ENCODE measurements around the gene NMT1. TPM values are rescaled to one million over a fixed set of nuclear protein-coding genes. Genes with fewer than 3 reads are reported as not detected.

NMT1 gene
- total RNA-seq, 1 experiment from 2014 or later: 173 TPM

DNA sequence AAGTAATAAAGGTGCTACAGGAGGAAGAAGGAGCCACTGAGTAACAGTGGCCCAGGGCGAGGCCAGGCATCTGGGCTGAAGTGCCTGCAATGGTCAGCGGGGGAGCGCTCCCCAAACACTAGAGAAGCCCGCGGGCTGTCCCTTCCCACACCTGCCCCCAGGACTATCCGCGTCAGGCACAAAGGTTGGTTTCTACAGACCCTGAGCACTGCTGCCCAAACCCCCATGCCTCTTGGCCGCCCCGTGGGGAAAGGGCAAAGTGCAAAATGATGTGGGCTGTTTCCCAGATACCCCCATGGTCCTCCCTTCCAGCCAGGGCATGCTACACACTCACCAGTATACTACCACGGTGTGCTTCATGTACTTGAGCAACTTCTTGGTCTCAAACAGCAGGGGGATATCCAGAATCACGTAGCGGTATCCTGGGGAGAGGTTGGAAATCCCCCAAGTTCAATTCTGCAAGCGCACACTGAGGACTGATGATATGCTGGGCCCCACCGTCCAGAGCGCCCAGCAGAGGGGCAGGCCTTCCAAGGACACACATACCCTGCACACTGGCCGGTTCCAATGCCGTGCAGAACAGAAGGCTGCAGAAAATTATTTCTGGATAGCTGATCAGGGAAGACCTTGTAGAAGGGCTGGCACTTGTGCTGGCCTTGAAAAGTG, 31.2 kb upstream of the NMT1 start:
- TF ChIP-seq, protein P1, sequence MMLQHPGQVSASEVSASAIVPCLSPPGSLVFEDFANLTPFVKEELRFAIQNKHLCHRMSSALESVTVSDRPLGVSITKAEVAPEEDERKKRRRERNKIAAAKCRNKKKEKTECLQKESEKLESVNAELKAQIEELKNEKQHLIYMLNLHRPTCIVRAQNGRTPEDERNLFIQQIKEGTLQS (IDR thresholded peaks at IDR 0.05): no peak
- TF ChIP-seq, protein P2, sequence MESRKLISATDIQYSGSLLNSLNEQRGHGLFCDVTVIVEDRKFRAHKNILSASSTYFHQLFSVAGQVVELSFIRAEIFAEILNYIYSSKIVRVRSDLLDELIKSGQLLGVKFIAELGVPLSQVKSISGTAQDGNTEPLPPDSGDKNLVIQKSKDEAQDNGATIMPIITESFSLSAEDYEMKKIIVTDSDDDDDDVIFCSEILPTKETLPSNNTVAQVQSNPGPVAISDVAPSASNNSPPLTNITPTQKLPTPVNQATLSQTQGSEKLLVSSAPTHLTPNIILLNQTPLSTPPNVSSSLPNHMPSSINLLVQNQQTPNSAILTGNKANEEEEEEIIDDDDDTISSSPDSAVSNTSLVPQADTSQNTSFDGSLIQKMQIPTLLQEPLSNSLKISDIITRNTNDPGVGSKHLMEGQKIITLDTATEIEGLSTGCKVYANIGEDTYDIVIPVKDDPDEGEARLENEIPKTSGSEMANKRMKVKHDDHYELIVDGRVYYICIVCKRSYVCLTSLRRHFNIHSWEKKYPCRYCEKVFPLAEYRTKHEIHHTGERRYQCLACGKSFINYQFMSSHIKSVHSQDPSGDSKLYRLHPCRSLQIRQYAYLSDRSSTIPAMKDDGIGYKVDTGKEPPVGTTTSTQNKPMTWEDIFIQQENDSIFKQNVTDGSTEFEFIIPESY (IDR thresholded peaks at IDR 0.05; ENCODE audit: extremely low read depth, insufficient replicate concordance, low read length): no peak
- no peak for TF ChIP-seq YY1 (IDR thresholded peaks at IDR 0.05; ENCODE audit: extremely low read depth, insufficient replicate concordance, low read depth, low read length)
- CTCF ChIA-PET: no interaction called here
- no peak for ATAC-seq
- Histone ChIP-seq H3K79me2 (ENCODE audit: insufficient read depth, low read length) (no peaks in the 10 kb centered on the region), H3K27me3 (ENCODE audit: insufficient read depth, low read length) (no peaks in the 10 kb centered on the region), H3K9ac (ENCODE audit: low read length) (no peak overlapping the region), H3K27ac (ENCODE audit: low read depth, low read length) (no peak overlapping the region), H4K20me1 (ENCODE audit: insufficient read depth) (no peaks in the 10 kb centered on the region), H3K9me2 (ENCODE audit: insufficient read depth) (no peaks in the 10 kb centered on the region), H2AFZ (ENCODE audit: low read depth, low read length, poor library complexity, severe bottlenecking) (no peak overlapping the region), H3K4me1 (ENCODE audit: control insufficient read depth in 1 of 2, insufficient read depth in 2 of 2, low read length in 2 of 2) (no peaks in the 10 kb centered on the region), H3K36me3 (ENCODE audit: control insufficient read depth in 1 of 2, insufficient read depth in 2 of 2, low read length in 2 of 2) (peaks cover 9 to 12% of the 10 kb centered on the region in 2 experiments), H3K9me3 (ENCODE audit: control insufficient read depth in 1 of 2, insufficient read depth in 1 of 2, low read depth in 1 of 2, low read length in 2 of 2) (no peaks in the 10 kb centered on the region), H3K4me3 (replicated peaks in 1 of 2; ENCODE audit: low read depth in 1 of 2, low read length in 2 of 2) (no peak overlapping the region), H3K4me2 (ENCODE audit: low read length) (no peak overlapping the region)
- RAD21 ChIA-PET (ENCODE audit: low non-redundant PET in 1 of 2, low total read pairs in 2 of 2, uncharacterized antibody in 2 of 2, unreplicated experiment in 2 of 2): no interaction called here
- POLR2A ChIA-PET: no interaction called here
- intact Hi-C loops (cut with micrococcal nuclease): no loop called here
- BruUV-seq (replicated peaks): no TSS peak
- no peak for DNase-seq (ENCODE audit: low read depth, low spot score)

DNA sequence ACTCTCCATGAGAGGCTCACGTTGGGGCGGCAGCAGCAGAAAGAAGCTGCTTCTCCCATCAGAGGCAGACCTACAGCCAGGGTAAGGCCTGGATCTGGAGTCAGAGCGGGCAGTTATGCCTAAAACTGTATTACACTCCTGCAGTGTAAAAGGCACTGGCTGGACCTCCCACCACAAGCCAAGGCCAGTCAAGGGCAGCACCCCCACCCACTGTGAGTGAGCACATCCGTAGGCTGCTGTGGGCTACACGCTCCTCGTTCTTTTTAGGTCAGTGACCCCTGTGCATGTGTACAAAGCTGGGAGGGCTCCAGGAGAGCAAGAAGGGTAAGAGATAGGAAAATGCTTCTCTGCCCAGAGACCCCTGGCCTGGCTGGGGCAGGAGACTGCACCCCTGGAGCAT, 30.4 kb upstream of the NMT1 start:
- no peak for DNase-seq (ENCODE audit: low read depth, low spot score)
- H3K9me3 ChIP-seq (ENCODE audit: control insufficient read depth in 1 of 2, insufficient read depth in 1 of 2, low read depth in 1 of 2, low read length in 2 of 2): no peaks in the 10 kb centered on the region
- H3K27ac ChIP-seq (ENCODE audit: low read depth, low read length): no peak overlapping the region
- no peaks in the 10 kb centered on the region for H3K79me2 ChIP-seq (ENCODE audit: insufficient read depth, low read length)
- no peak overlapping the region for H3K4me3 ChIP-seq (replicated peaks in 1 of 2; ENCODE audit: low read depth in 1 of 2, low read length in 2 of 2)
- H3K4me1 ChIP-seq (ENCODE audit: control insufficient read depth in 1 of 2, insufficient read depth in 2 of 2, low read length in 2 of 2): no peaks in the 10 kb centered on the region
- H3K36me3 ChIP-seq (ENCODE audit: control insufficient read depth in 1 of 2, insufficient read depth in 2 of 2, low read length in 2 of 2): peaks cover 9 to 12% of the 10 kb centered on the region in 2 experiments
- RAD21 ChIA-PET (ENCODE audit: low non-redundant PET in 1 of 2, low total read pairs in 2 of 2, uncharacterized antibody in 2 of 2, unreplicated experiment in 2 of 2): no interaction called here
- H2AFZ ChIP-seq (ENCODE audit: low read depth, low read length, poor library complexity, severe bottlenecking): no peak overlapping the region
- CTCF ChIA-PET: no interaction called here
- no peaks in the 10 kb centered on the region for H3K9me2 ChIP-seq (ENCODE audit: insufficient read depth)
- H3K4me2 ChIP-seq (ENCODE audit: low read length): no peak overlapping the region
- H3K27me3 ChIP-seq (ENCODE audit: insufficient read depth, low read length): no peaks in the 10 kb centered on the region
- BruUV-seq (replicated peaks): no TSS peak
- POLR2A ChIA-PET: no interaction called here
- intact Hi-C loops (cut with micrococcal nuclease): no loop called here
- ATAC-seq: no peak
- no peak overlapping the region for H3K9ac ChIP-seq (ENCODE audit: low read length)
- no peaks in the 10 kb centered on the region for H4K20me1 ChIP-seq (ENCODE audit: insufficient read depth)
- TF ChIP-seq ZNF274 (IDR thresholded peaks at IDR 0.05; ENCODE audit: low read depth, low read length) (no peak), EGR1 (IDR thresholded peaks at IDR 0.05; ENCODE audit: low read depth) (no peak), FOSL1 (IDR thresholded peaks at IDR 0.05; ENCODE audit: low read depth) (no peak), CEBPB (IDR thresholded peaks at IDR 0.05; ENCODE audit: low read depth) (no peak), ZFX (IDR thresholded peaks at IDR 0.05) (no peak), JUND (IDR thresholded peaks at IDR 0.05) (no peak), POLR2AphosphoS5 (IDR thresholded peaks at IDR 0.05; ENCODE audit: low read depth, low read length) (no peak)
- TF ChIP-seq, protein P1 (IDR thresholded peaks at IDR 0.05): no peak
- TF ChIP-seq, protein P3, sequence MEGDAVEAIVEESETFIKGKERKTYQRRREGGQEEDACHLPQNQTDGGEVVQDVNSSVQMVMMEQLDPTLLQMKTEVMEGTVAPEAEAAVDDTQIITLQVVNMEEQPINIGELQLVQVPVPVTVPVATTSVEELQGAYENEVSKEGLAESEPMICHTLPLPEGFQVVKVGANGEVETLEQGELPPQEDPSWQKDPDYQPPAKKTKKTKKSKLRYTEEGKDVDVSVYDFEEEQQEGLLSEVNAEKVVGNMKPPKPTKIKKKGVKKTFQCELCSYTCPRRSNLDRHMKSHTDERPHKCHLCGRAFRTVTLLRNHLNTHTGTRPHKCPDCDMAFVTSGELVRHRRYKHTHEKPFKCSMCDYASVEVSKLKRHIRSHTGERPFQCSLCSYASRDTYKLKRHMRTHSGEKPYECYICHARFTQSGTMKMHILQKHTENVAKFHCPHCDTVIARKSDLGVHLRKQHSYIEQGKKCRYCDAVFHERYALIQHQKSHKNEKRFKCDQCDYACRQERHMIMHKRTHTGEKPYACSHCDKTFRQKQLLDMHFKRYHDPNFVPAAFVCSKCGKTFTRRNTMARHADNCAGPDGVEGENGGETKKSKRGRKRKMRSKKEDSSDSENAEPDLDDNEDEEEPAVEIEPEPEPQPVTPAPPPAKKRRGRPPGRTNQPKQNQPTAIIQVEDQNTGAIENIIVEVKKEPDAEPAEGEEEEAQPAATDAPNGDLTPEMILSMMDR (IDR thresholded peaks at IDR 0.05 in 2 of 3, conservative IDR thresholded peaks at IDR 0.05 in 1 of 3; ENCODE audit: borderline replicate concordance in 1 of 3, insufficient read depth in 1 of 3, low read depth in 2 of 3, low read length in 2 of 3): no peak
- TF ChIP-seq, protein P4, sequence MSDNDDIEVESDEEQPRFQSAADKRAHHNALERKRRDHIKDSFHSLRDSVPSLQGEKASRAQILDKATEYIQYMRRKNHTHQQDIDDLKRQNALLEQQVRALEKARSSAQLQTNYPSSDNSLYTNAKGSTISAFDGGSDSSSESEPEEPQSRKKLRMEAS (IDR thresholded peaks at IDR 0.05): no peak
- TF ChIP-seq, protein P2 (IDR thresholded peaks at IDR 0.05; ENCODE audit: extremely low read depth, insufficient replicate concordance, low read length): no peak

Data from HCT116 (cell line).